SK-N-MC (cell line): ENCODE data around the gene CYTH2.

Source experiments
- DNase-seq: peaks from one replicate; pipeline ENCODE4 v3.0.0-alpha.2; 2011; ENCODE audit warnings: low read depth, low spot score
- H3K27ac ChIP-seq: fragments of 200-600 bp; sonication (generic); 2 replicates; pipeline ENCODE4 v1.5.1; 2016; ENCODE audit warnings: mixed run types
- H3K36me3 ChIP-seq: fragments of 200-600 bp; sonication (generic); 2 replicates; pipeline ENCODE4 v1.6.1; 2017; ENCODE audit warnings: antibody characterized with exemption, low read length, mixed read lengths; ENCODE audit not compliant: insufficient read depth
- H3K4me3 ChIP-seq: fragments of 200-600 bp; sonication (generic); 2 replicates; pipeline ENCODE4 v1.5.1; 2016
- H3K9ac ChIP-seq: fragments of 200-600 bp; sonication (generic); 2 replicates; pipeline ENCODE4 v1.8.0; 2017; ENCODE audit warnings: mixed run types, mixed read lengths; ENCODE audit not compliant: insufficient read length
- H3K9me3 ChIP-seq: fragments of 200-600 bp; sonication (generic); 2 replicates; pipeline ENCODE4 v1.6.1; 2017; ENCODE audit warnings: low read depth, mild to moderate bottlenecking, antibody characterized with exemption, low read length, moderate library complexity, mixed read lengths
- EZH2 ChIP-seq: fragments of 200-600 bp; sonication (generic); IDR thresholded peaks from one replicate; pipeline ENCODE4 v1.6.1; 2017; ENCODE audit warnings: antibody characterized with exemption
- FOXP2 ChIP-seq: optimal IDR thresholded peaks from 2 replicates; pipeline ENCODE3; 2011; ENCODE audit warnings: mild to moderate bottlenecking, moderate library complexity; ENCODE audit not compliant: insufficient read depth; ENCODE audit errors: extremely low read length, control extremely low read depth
- POLR2AphosphoS5 ChIP-seq: IDR thresholded peaks from 2 replicates; pipeline ENCODE4 v1.6.1; 2012; ENCODE audit warnings: mild to moderate bottlenecking, low read depth, low read length, borderline replicate concordance

CYTH2 gene

GRCh38 chr19:48471836-48472235, 2.7 kb downstream of the CYTH2 start:
- Histone ChIP-seq H3K36me3 (peaks cover 61% of the 10 kb centered on the region), H3K9ac (no peak overlapping the region), H3K27ac (no peak overlapping the region), H3K9me3 (no peaks in the 10 kb centered on the region), H3K4me3 (no peak overlapping the region)
- no peak for DNase-seq
- TF ChIP-seq FOXP2 = no peak
- no peak for TF ChIP-seq EZH2
- no peak for TF ChIP-seq POLR2AphosphoS5

- TF ChIP-seq FOXP2 = no peak
- no peak for TF ChIP-seq POLR2AphosphoS5
- no peak for TF ChIP-seq EZH2
- Histone ChIP-seq H3K4me3 (no peak overlapping the region), H3K9ac (no peak overlapping the region), H3K27ac (no peak overlapping the region), H3K9me3 (no peaks in the 10 kb centered on the region), H3K36me3 (peaks cover 69% of the 10 kb centered on the region)
- no peak for DNase-seq
These were observed 4.2 kb downstream of the CYTH2 start for GRCh38 chr19:48473161-48473966.

- TF ChIP-seq EZH2 (no peak), POLR2AphosphoS5 (no peak), FOXP2 (no peak)
- Histone ChIP-seq H3K27ac (no peak overlapping the region), H3K9me3 (no peaks in the 10 kb centered on the region), H3K4me3 (no peak overlapping the region), H3K36me3 (peaks cover 73% of the 10 kb centered on the region), H3K9ac (no peak overlapping the region)
- DNase-seq = no peak
These were observed 5.0 kb downstream of the CYTH2 start for GRCh38 chr19:48474084-48474592.

- Histone ChIP-seq H3K36me3 (peaks cover 72% of the 10 kb centered on the region), H3K9me3 (no peaks in the 10 kb centered on the region), H3K9ac (no peak overlapping the region), H3K27ac (no peak overlapping the region), H3K4me3 (no peak overlapping the region)
- TF ChIP-seq POLR2AphosphoS5 = no peak
- no peak for TF ChIP-seq EZH2
- no peak for TF ChIP-seq FOXP2
- DNase-seq = no peak
These were observed 6.3 kb downstream of the CYTH2 start for GRCh38 chr19:48475369-48476068.

GRCh38 chr19:48476176-48476575, 7.0 kb downstream of the CYTH2 start:
- Histone ChIP-seq H3K9ac (no peak overlapping the region), H3K36me3 (peaks cover 65% of the 10 kb centered on the region), H3K27ac (no peak overlapping the region), H3K4me3 (no peak overlapping the region), H3K9me3 (no peaks in the 10 kb centered on the region)
- no peak for DNase-seq
- TF ChIP-seq FOXP2 (no peak), EZH2 (no peak)

- Histone ChIP-seq H3K9me3 (no peaks in the 10 kb centered on the region), H3K36me3 (peaks cover 55% of the 10 kb centered on the region), H3K27ac (no peak overlapping the region), H3K4me3 (no peak overlapping the region), H3K9ac (no peak overlapping the region)
- no peak for TF ChIP-seq FOXP2
- no peak for TF ChIP-seq EZH2
- no peak for TF ChIP-seq POLR2AphosphoS5
- DNase-seq = no peak
These were observed 8.0 kb downstream of the CYTH2 start for GRCh38 chr19:48477067-48477685.

- H3K27ac ChIP-seq = no peak overlapping the region
- H3K4me3 ChIP-seq = no peak overlapping the region
- no peaks in the 10 kb centered on the region for H3K9me3 ChIP-seq
- H3K9ac ChIP-seq = no peak overlapping the region
- H3K36me3 ChIP-seq = peaks cover 49% of the 10 kb centered on the region
- DNase-seq = no peak
- no peak for TF ChIP-seq FOXP2
- no peak for TF ChIP-seq POLR2AphosphoS5
- no peak for TF ChIP-seq EZH2
These were observed 8.6 kb downstream of the CYTH2 start for GRCh38 chr19:48477698-48478338.

GRCh38 chr19:48478339-48479256, 9.4 kb downstream of the CYTH2 start:
- Histone ChIP-seq H3K36me3 (peaks cover 41% of the 10 kb centered on the region), H3K4me3 (no peak overlapping the region), H3K9me3 (no peaks in the 10 kb centered on the region), H3K27ac (no peak overlapping the region), H3K9ac (no peak overlapping the region)
- TF ChIP-seq POLR2AphosphoS5 (no peak; the same call in 1 of the 2 replicates), FOXP2 (no peak), EZH2 (no peak)
- no peak for DNase-seq
